ENCODE results near the gene HOMER1. TPM values are rescaled to one million over a fixed set of nuclear protein-coding genes. Genes with fewer than 3 reads are reported as not detected.
A peak's percentile ranks its signal among the peaks of the same experiment; 100 is the strongest.

Gene HOMER1
- polyA plus RNA-seq, 1 donor from 2014 or later = 30.6 TPM

DNA sequence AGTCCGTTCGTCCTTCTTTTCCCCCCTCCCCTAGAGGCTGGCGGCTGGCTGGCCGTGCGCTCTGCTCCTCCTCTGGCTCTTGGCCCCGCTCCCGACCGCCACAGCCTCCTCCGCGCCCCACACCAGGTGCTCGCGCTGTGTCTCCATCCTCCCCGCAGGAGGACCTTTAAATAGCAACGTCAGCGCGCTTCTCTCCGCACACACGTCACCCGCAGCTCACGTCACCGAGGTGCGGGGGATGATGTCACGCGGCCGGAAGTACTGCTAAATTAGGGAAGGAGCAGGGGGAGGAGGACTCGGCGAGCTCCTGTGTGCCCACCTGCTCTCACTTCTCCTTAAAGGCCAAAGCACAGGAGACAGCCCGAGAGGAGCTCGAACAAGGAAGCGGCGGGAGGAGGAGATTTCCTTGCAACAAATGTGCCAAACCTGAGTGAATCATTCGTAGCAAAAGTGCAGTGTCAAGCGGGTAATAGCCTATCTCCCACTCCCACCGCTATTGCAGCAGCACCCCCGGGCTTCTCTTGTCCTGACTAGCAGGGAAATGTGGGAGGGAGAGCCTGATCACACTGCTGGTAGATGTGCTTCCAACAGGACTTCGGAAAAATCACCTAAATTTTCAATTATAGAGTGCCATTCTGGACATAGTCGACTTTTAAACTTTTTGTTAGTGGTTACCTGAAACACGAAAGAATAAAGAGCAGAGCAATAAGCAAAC is 614 bp upstream of the HOMER1 start:
- H4K20me1 ChIP-seq (ENCODE audit: insufficient read depth) = no peaks in the 10 kb centered on the region
- H3K4me3 ChIP-seq (ENCODE audit: low read length) = peak overlapping the region; percentile 84
- H3K9ac ChIP-seq (ENCODE audit: low read length) = peak overlapping the region; percentile 96
- peaks cover 31% of the 10 kb centered on the region for H3K79me2 ChIP-seq (replicated peaks; ENCODE audit: insufficient read depth, low read length)
- peak overlapping the region; percentile 33 for H3K4me2 ChIP-seq (ENCODE audit: low read length)
- H3K9me3 ChIP-seq (ENCODE audit: low read length) = no peaks in the 10 kb centered on the region
- H3K9me2 ChIP-seq (ENCODE audit: insufficient read depth, low read length) = no peaks in the 10 kb centered on the region
- peaks cover 4% of the 10 kb centered on the region for H3F3A ChIP-seq (ENCODE audit: insufficient read depth, low read length, poor library complexity, severe bottlenecking)
- peak overlapping the region; percentile 67 for H2AFZ ChIP-seq (ENCODE audit: low read depth, low read length)
- peak; percentile 48 for TF ChIP-seq SMC3 (conservative IDR thresholded peaks at IDR 0.05; ENCODE audit: poor library complexity)
- TF ChIP-seq, protein P1, sequence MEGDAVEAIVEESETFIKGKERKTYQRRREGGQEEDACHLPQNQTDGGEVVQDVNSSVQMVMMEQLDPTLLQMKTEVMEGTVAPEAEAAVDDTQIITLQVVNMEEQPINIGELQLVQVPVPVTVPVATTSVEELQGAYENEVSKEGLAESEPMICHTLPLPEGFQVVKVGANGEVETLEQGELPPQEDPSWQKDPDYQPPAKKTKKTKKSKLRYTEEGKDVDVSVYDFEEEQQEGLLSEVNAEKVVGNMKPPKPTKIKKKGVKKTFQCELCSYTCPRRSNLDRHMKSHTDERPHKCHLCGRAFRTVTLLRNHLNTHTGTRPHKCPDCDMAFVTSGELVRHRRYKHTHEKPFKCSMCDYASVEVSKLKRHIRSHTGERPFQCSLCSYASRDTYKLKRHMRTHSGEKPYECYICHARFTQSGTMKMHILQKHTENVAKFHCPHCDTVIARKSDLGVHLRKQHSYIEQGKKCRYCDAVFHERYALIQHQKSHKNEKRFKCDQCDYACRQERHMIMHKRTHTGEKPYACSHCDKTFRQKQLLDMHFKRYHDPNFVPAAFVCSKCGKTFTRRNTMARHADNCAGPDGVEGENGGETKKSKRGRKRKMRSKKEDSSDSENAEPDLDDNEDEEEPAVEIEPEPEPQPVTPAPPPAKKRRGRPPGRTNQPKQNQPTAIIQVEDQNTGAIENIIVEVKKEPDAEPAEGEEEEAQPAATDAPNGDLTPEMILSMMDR (IDR thresholded peaks at IDR 0.05; ENCODE audit: poor library complexity, severe bottlenecking) = peak; percentile 29
- TF ChIP-seq POLR2AphosphoS5 (IDR thresholded peaks at IDR 0.05) = peak; percentile 99
- peak; percentile 97 for TF ChIP-seq TAF1 (IDR thresholded peaks at IDR 0.05; ENCODE audit: low read depth)
- TF ChIP-seq RAD21 (conservative IDR thresholded peaks at IDR 0.05) = peak; percentile 36
- TF ChIP-seq, protein P2, sequence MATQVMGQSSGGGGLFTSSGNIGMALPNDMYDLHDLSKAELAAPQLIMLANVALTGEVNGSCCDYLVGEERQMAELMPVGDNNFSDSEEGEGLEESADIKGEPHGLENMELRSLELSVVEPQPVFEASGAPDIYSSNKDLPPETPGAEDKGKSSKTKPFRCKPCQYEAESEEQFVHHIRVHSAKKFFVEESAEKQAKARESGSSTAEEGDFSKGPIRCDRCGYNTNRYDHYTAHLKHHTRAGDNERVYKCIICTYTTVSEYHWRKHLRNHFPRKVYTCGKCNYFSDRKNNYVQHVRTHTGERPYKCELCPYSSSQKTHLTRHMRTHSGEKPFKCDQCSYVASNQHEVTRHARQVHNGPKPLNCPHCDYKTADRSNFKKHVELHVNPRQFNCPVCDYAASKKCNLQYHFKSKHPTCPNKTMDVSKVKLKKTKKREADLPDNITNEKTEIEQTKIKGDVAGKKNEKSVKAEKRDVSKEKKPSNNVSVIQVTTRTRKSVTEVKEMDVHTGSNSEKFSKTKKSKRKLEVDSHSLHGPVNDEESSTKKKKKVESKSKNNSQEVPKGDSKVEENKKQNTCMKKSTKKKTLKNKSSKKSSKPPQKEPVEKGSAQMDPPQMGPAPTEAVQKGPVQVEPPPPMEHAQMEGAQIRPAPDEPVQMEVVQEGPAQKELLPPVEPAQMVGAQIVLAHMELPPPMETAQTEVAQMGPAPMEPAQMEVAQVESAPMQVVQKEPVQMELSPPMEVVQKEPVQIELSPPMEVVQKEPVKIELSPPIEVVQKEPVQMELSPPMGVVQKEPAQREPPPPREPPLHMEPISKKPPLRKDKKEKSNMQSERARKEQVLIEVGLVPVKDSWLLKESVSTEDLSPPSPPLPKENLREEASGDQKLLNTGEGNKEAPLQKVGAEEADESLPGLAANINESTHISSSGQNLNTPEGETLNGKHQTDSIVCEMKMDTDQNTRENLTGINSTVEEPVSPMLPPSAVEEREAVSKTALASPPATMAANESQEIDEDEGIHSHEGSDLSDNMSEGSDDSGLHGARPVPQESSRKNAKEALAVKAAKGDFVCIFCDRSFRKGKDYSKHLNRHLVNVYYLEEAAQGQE (IDR thresholded peaks at IDR 0.05; ENCODE audit: borderline replicate concordance) = peak; percentile 86
- peak; percentile 63 for TF ChIP-seq MXI1 (conservative IDR thresholded peaks at IDR 0.05; ENCODE audit: poor library complexity, severe bottlenecking)
- no peak for TF ChIP-seq EZH2 (IDR thresholded peaks at IDR 0.05; ENCODE audit: borderline replicate concordance, insufficient read depth, low read length, poor library complexity, severe bottlenecking)
- peak; percentile 84 for TF ChIP-seq EP300 (conservative IDR thresholded peaks at IDR 0.05; ENCODE audit: poor library complexity, severe bottlenecking)
- no peaks in the 10 kb centered on the region for H3K36me3 ChIP-seq (ENCODE audit: insufficient read depth, low read length)
- peak overlapping the region; percentile 96 for H3K27ac ChIP-seq (ENCODE audit: low read length)
- peaks cover 16% of the 10 kb centered on the region for H3K27me3 ChIP-seq (ENCODE audit: insufficient read depth, low read depth, low read length)

DNA sequence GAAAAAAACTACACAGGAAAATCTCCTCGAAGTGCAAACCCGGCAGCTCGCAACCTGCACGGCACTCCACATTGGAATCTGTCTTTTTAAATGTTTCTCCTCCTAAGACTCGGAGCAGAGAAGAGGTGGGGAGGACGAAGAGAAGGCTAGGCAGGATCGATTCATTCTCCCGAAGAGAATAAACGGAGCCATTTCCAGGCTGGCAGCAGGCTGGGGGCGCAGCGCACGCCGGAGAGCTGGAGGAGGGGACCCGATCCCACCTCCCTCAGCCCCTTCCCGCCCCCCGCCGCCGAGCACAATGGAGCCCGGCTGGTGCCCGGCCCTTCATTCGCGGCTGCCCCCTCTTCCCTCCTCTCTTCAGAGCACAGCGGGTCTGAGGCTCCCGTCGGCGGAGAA is 628 bp downstream of the HOMER1 start:
- no peak for TF ChIP-seq MXI1 (conservative IDR thresholded peaks at IDR 0.05; ENCODE audit: poor library complexity, severe bottlenecking)
- no peak for TF ChIP-seq EZH2 (IDR thresholded peaks at IDR 0.05; ENCODE audit: borderline replicate concordance, insufficient read depth, low read length, poor library complexity, severe bottlenecking)
- peak; percentile 33 for TF ChIP-seq SMC3 (conservative IDR thresholded peaks at IDR 0.05; ENCODE audit: poor library complexity)
- TF ChIP-seq, protein P2 (IDR thresholded peaks at IDR 0.05; ENCODE audit: borderline replicate concordance) = peak; percentile 7
- TF ChIP-seq POLR2AphosphoS5 (IDR thresholded peaks at IDR 0.05) = peak; percentile 4
- no peak for TF ChIP-seq TAF1 (IDR thresholded peaks at IDR 0.05; ENCODE audit: low read depth)
- TF ChIP-seq EP300 (conservative IDR thresholded peaks at IDR 0.05; ENCODE audit: poor library complexity, severe bottlenecking) = no peak
- TF ChIP-seq RAD21 (conservative IDR thresholded peaks at IDR 0.05) = no peak
- TF ChIP-seq, protein P1 (IDR thresholded peaks at IDR 0.05; ENCODE audit: poor library complexity, severe bottlenecking) = no peak
- H3F3A ChIP-seq (ENCODE audit: insufficient read depth, low read length, poor library complexity, severe bottlenecking) = peaks cover 4% of the 10 kb centered on the region
- H3K27me3 ChIP-seq (ENCODE audit: insufficient read depth, low read depth, low read length) = peaks cover 16% of the 10 kb centered on the region
- peak overlapping the region; percentile 70 for H2AFZ ChIP-seq (ENCODE audit: low read depth, low read length)
- no peaks in the 10 kb centered on the region for H3K9me2 ChIP-seq (ENCODE audit: insufficient read depth, low read length)
- H3K4me2 ChIP-seq (ENCODE audit: low read length) = peak overlapping the region; percentile 96
- H3K27ac ChIP-seq (ENCODE audit: low read length) = peak overlapping the region; percentile 96
- no peaks in the 10 kb centered on the region for H3K36me3 ChIP-seq (ENCODE audit: insufficient read depth, low read length)
- peak overlapping the region; percentile 84 for H3K4me3 ChIP-seq (ENCODE audit: low read length)
- H3K9ac ChIP-seq (ENCODE audit: low read length) = peak overlapping the region; percentile 96
- H4K20me1 ChIP-seq (ENCODE audit: insufficient read depth) = no peaks in the 10 kb centered on the region
- H3K9me3 ChIP-seq (ENCODE audit: low read length) = no peaks in the 10 kb centered on the region
- H3K79me2 ChIP-seq (replicated peaks; ENCODE audit: insufficient read depth, low read length) = peaks cover 40% of the 10 kb centered on the region

Measured in neural cell (in vitro differentiated cells).